Stomach (tissue), 4 donors: ENCODE measurements around the gene PRKN.

Source experiments
- CTCF ChIP-seq, 7 experiments: fragments of 450-650 bp in 4 of 7; fragments of 200-600 bp in 3 of 7; sonication (generic) in 3 of 7; IDR thresholded peaks; one replicate each; pipeline ENCODE4 v1.5.1; 2016 to 2019; ENCODE audit warnings: antibody characterized with exemption in 7 of 7, control low read depth in 2 of 7, mild to moderate bottlenecking in 1 of 7
- POLR2AphosphoS5 ChIP-seq, 3 donors: sonication (generic); formaldehyde crosslinking; IDR thresholded peaks; one replicate each; pipeline ENCODE4 v1.6.1; 2016; ENCODE audit warnings: antibody characterized with exemption in 3 of 3

GRCh38 chr6:161679980-161680538 lies 1047.5 kb downstream of the PRKN start:
- no peak for TF ChIP-seq POLR2AphosphoS5 (IDR thresholded peaks at IDR 0.05)
- no peak for TF ChIP-seq CTCF (IDR thresholded peaks at IDR 0.05)
